ENCODE measurements around the gene SLC49A4.

DNA sequence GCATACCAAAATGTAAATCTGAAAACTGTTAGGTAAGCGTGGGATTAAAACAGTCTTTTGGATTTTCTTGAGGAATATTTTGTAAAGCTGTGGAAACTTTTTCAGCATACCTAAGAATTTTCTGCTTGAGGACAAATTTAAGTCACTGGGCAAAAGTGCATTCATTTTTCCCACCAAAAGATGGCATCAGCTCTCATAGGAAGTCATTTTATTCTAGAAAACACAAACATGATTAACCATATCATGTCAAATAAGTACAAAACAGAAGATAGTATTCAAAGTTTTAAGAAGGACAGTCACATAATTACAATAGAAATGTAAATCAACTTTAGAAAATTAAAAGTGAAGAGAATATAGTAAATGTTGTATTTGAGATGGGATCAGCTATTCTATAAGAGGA, 63.5 kb downstream of the SLC49A4 start:
- no peak for TF ChIP-seq POLR2AphosphoS5 (IDR thresholded peaks at IDR 0.05; ENCODE audit: low read depth, low read length)
- TF ChIP-seq TAF1 (IDR thresholded peaks at IDR 0.05; ENCODE audit: borderline replicate concordance, insufficient read depth, low read length) = no peak
- TF ChIP-seq, protein P1, sequence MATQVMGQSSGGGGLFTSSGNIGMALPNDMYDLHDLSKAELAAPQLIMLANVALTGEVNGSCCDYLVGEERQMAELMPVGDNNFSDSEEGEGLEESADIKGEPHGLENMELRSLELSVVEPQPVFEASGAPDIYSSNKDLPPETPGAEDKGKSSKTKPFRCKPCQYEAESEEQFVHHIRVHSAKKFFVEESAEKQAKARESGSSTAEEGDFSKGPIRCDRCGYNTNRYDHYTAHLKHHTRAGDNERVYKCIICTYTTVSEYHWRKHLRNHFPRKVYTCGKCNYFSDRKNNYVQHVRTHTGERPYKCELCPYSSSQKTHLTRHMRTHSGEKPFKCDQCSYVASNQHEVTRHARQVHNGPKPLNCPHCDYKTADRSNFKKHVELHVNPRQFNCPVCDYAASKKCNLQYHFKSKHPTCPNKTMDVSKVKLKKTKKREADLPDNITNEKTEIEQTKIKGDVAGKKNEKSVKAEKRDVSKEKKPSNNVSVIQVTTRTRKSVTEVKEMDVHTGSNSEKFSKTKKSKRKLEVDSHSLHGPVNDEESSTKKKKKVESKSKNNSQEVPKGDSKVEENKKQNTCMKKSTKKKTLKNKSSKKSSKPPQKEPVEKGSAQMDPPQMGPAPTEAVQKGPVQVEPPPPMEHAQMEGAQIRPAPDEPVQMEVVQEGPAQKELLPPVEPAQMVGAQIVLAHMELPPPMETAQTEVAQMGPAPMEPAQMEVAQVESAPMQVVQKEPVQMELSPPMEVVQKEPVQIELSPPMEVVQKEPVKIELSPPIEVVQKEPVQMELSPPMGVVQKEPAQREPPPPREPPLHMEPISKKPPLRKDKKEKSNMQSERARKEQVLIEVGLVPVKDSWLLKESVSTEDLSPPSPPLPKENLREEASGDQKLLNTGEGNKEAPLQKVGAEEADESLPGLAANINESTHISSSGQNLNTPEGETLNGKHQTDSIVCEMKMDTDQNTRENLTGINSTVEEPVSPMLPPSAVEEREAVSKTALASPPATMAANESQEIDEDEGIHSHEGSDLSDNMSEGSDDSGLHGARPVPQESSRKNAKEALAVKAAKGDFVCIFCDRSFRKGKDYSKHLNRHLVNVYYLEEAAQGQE (IDR thresholded peaks at IDR 0.05; ENCODE audit: insufficient read depth in 1 of 2, low read depth in 2 of 2, low read length in 2 of 2) = no peak
